ENCODE measurements around the gene ARHGEF9.
"Not testable (repeated sequence)": the region's sequence is repeated elsewhere in the genome, so short reads cannot be mapped to it uniquely, and the experiment has no call there.

Gene ARHGEF9

DNA sequence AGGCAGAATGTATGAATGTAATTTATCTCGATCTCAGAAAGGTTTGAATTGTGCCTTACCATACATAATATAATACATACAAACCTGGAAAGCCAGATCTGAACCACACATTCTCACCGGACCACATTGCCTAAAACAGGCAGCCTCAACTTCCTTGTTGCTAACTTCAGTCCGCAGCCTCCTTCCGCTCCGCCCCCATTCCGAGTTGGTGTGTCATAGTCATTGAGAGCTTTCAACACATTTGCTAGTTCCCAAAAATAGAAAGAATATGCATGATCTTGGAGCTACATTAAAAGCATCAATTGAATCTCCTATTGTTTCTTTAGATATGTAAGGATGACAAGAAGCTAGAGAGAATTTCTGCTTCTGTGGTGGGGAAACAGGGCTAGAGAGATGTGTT lies 127.2 kb downstream of the ARHGEF9 start:
- no peak for DNase-seq (ENCODE audit: low spot score)

DNA sequence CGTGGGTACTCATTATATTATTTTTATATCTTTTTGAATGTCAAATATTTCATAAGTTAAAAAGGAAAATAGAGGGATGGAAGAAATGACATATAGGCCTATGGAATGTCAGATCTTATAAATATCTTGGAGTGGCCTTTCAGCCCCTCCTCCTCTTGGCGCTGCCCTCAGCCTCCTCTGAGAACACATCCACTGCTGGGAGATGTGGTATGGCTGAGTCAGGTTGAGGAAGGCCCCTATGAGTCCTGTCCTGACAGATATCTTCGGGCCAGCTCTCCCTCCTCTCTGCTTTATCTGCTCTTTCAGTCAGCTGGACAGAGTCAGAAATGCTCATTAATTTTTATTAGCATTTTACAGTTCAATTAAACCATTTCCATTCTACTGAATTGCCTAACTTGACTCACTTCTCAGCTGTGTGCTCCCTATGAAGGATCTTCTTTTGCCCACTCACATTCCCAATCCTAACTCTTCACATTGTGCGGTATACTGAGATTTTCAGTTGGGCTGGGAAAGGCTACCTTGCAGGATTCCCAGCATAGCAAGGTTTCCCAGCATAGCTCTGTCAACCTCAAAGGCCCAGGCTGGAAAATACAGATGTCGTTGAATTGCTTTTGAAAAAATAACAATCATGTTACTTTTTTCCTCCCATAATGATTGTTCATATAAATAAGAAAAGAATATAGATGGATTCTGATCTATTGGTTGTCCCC lies 128.0 kb downstream of the ARHGEF9 start:
- DNase-seq (ENCODE audit: low spot score), result no peak

- no peak for DNase-seq (ENCODE audit: low spot score)
Measured at GRCh38 chrX:63652086-63652765, 132.8 kb downstream of the ARHGEF9 start.

DNA sequence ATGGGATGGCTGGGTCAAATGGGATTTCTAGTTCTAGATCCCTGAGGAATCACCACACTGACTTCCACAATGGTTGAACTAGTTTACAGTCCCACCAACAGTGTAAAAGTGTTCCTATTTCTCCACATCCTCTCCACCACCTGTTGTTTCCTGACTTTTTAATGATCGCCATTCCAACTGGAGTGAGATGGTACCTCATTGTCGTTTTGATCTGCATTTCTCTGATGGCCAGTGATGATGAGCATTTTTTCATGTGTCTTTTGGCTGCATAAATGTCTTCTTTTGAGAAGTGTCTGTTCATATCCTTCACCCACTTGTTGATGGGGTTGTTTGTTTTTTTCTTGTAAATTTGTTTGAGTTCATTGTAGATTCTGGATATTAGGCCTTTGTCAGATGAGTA lies 139.3 kb downstream of the ARHGEF9 start:
- DNase-seq (ENCODE audit: low spot score), result not testable (repeated sequence)

- DNase-seq (ENCODE audit: low spot score), result no peak
Measured at GRCh38 chrX:63635750-63636149, 149.3 kb downstream of the ARHGEF9 start.

DNA sequence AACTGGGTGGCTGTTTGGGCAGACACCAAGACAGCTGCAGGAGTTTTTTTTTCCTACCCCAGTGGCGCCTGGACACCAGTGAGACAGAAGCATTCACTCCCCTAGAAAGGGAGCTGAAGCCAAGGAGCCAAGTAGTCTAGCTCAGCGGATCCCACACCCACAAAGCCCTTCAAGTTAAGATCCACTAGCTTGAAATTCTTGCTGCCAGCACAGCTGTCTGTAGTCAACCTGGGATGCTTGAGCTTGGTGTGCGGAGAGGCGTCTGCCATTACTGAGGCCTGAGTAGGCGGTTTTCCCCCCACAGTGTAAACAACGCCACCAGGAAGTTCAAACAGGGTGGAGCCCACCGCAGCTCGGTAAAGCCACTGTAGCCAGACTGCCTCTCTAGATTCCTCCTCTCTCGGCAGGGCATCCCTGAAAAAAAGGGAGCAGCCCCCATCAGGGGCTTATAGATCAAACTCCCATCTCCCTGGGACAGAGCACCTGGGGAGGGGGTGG lies 171.4 kb downstream of the ARHGEF9 start:
- DNase-seq (ENCODE audit: low spot score), result no peak

- no peak for DNase-seq (ENCODE audit: low spot score)
Measured at GRCh38 chrX:63585936-63586335, 199.1 kb downstream of the ARHGEF9 start.
